Psoas muscle (tissue), 8 donors: ENCODE data around the gene ABCF2. TPM values are rescaled to one million over a fixed set of nuclear protein-coding genes. Genes with fewer than 3 reads are reported as not detected.

Experiments
- ATAC-seq, 4 donors: fragments of 200-7000 bp; cut with Tn5 transposase; one replicate each; pipeline ENCODE4 v1.9.1; 2020; ENCODE audit warnings: moderate library complexity in 3 of 4, mild to moderate bottlenecking in 2 of 4
- DNase-seq, 2 donors: peaks; one replicate each; pipeline ENCODE4 v3.0.0-alpha.2; 2020
- H3K27ac ChIP-seq: fragments of 200-600 bp; one replicate; pipeline ENCODE4 v1.8.0; 2022
- H3K27me3 ChIP-seq, 3 donors: fragments of 200-600 bp in 1 of 3; one replicate each; pipeline versions ENCODE4 v1.6.1 to v1.8.0; 2013 to 2022; ENCODE audit warnings: low read length in 2 of 3, mild to moderate bottlenecking in 2 of 3, moderate library complexity in 1 of 3; ENCODE audit not compliant: insufficient read depth in 3 of 3
- H3K36me3 ChIP-seq, 2 donors: fragments of 200-600 bp in 1 of 2; one replicate each; pipeline versions ENCODE4 v1.6.1 to v1.8.0; 2013 to 2022; ENCODE audit warnings: low read depth in 1 of 2, mild to moderate bottlenecking in 1 of 2, moderate library complexity in 1 of 2; ENCODE audit not compliant: insufficient read depth in 1 of 2
- H3K4me1 ChIP-seq: fragments of 200-600 bp; one replicate; pipeline ENCODE4 v1.8.0; 2022
- H3K4me3 ChIP-seq: fragments of 200-600 bp; one replicate; pipeline ENCODE4 v1.8.0; 2022; ENCODE audit warnings: mild to moderate bottlenecking
- H3K9me3 ChIP-seq: fragments of 200-600 bp; one replicate; pipeline ENCODE4 v1.8.0; 2022
- WGBS, 3 donors: extraction: QIAGEN DNeasy Blood & Tissue Kit; methylation state at CpG; one replicate each; pipeline versions ENCODE4 v1.1.6 to v1.1.7; 2013; 5-methylcytosine and 5-hydroxymethylcytosine counted together
- intact Hi-C, 2 donors: fragments of 100-400 bp; cut with DNase I; formaldehyde crosslinking; loops; one replicate each; pipeline versions ENCODE4 v1.11.0 to v1.14.2; 2022
- polyA plus RNA-seq, 3 donors: library from polyadenylated mRNA; stranded (reverse); fragments of 200-250 nt; gene quantifications; one replicate each; pipeline ENCODE4 v1.2.3, GENCODE V29; 2013
- total RNA-seq, 4 donors: library from RNA; stranded (reverse); fragmentation: NEBNext Ultra II Directional in 2 of 4; extraction: Animal tissue kit (Norgen Biotek cat#: 25700) in 2 of 4; gene quantifications; one replicate each; pipeline versions ENCODE4 v1.2.1 to v1.2.4, GENCODE V29; 2021 to 2023
- TF ChIP-seq, protein P1 (sequence below): fragments of 200-600 bp; IDR thresholded peaks from one replicate; pipeline ENCODE4 v1.8.0; 2022; ENCODE audit warnings: antibody characterized with exemption
- donor health status: healthy with polysubstance abuse.
- donor health status: DM: no; HTN: no; CAD: no; lungs with moderate emphysema.
- donor health status: Bipolar disorder and iron deficiency.
- donor health status: healthy.
- donor health status: DM: yes; HTN: yes; CAD: no.
- donor health status: DM: no; HTN: no; CAD: no.
- donor health status: DM: no; HTN: no; CAD: no.
- donor health status: DM: yes; HTN: yes; CAD: no.

The ABCF2 gene
- total and polyA plus RNA-seq, 7 donors = 35.7 to 94.0 (median 66.0) TPM

DNA sequence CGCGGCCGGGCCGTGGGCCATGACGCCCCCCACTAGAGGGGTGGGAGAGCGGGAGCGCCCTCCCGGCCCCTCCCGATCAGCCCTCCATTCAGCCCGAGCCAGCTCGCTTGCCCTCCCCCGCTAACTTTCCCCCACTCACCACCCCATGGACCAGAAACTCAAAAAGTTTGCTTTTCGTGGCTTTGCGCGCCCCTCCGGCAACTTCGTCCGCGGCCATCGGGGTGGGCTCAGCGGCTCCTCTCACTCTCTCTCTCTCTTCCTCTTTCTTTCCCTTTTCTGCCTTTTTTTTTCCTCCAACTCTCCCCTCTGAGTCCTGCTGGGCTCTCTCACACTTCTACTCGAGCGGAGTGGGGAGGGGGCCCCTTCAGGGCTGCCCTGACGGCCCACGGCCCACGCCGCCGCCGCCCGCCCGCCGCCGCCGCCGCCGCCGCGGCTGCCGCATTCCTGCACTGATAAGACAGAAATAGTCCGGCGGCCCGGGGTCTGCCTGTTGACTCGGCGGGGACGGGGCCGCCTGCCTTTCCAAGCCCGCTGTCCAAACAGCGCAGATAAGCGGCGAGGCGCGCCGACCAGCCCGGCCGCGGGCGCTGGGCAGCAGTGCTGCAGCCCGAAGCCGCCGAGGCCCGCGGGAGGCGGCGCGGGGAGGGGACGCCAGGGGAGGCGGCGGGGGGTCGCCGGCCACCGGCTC lies 21.5 kb upstream of the ABCF2 start, which contains the start of gene SMARCD3:
SMARCD3 (minus strand) TSS at position 349 of the 688 bp plus-strand sequence; CDS start at position 217, 132 bp downstream.
- peak in 2 of 4 donors; percentile 27 to 30 for ATAC-seq
- intact Hi-C loops = no loop called here

DNA sequence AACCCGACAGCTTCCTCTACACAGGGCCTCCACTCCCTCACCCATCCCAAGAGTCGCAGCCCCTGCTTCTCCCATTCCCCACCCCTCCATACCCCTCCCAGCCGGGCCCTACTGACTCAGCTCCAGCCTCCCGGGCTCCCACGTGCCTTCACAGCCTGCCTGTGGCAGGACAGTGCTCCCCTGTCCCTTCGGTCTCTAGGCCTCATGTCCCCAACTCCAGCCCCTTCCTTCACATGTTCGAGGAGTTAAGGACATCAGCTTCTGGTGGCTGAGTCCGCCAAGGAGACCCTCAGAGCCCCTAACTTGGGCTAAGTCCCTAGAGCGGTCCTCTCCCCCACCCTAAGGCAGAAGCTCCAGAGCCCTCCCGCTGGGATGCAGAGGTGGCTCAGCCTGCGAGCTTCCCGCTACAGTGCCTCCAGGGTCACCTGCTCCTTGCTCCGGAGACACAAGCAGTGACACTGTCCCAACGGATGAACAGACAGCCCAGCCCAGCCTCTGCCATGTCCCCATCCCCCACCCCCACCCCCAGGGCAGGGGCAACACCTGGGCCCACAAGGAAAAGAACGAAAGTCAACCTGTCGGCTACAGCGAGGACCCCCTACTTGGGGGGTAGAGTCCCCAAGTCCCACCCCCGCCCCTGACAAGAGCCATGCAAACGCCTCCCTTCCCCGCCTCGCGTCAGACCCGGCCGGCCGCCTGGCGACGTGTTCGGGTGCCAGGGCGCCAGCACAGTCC lies 20.8 kb upstream of the ABCF2 start:
- H3K27me3 ChIP-seq = no peaks in the 10 kb centered on the region
- intact Hi-C loops = no loop called here
- WGBS, 3 donors = 3 to 6% (median 4%) methylated on average over 19 to 29 of the region's 29 CpGs
- TF ChIP-seq, protein P1, sequence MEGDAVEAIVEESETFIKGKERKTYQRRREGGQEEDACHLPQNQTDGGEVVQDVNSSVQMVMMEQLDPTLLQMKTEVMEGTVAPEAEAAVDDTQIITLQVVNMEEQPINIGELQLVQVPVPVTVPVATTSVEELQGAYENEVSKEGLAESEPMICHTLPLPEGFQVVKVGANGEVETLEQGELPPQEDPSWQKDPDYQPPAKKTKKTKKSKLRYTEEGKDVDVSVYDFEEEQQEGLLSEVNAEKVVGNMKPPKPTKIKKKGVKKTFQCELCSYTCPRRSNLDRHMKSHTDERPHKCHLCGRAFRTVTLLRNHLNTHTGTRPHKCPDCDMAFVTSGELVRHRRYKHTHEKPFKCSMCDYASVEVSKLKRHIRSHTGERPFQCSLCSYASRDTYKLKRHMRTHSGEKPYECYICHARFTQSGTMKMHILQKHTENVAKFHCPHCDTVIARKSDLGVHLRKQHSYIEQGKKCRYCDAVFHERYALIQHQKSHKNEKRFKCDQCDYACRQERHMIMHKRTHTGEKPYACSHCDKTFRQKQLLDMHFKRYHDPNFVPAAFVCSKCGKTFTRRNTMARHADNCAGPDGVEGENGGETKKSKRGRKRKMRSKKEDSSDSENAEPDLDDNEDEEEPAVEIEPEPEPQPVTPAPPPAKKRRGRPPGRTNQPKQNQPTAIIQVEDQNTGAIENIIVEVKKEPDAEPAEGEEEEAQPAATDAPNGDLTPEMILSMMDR = no peak
- DNase-seq = peak in 1 of 2 donors; percentile 70
- H3K4me1 ChIP-seq = peaks cover 57% of the 10 kb centered on the region
- peaks cover 0 to 13% of the 10 kb centered on the region in 2 donors for H3K36me3 ChIP-seq
- ATAC-seq = peak; percentile 39 to 57 (median 47)
- no peaks in the 10 kb centered on the region for H3K9me3 ChIP-seq
- H3K4me3 ChIP-seq = peak overlapping the region; percentile 88
- peak overlapping the region; percentile 100 for H3K27ac ChIP-seq

More for the DNA sequence above, 21.5 kb upstream of the ABCF2 start, which contains the start of gene SMARCD3:
- peaks cover 59% of the 10 kb centered on the region for H3K4me1 ChIP-seq
- H3K9me3 ChIP-seq = no peaks in the 10 kb centered on the region
- H3K36me3 ChIP-seq = peaks cover 0 to 6% of the 10 kb centered on the region in 2 donors
- peak; percentile 69 to 83 for DNase-seq
- TF ChIP-seq, protein P1 = no peak
- peak within 1 kb of the TSS; percentile 100 for H3K27ac ChIP-seq
- H3K4me3 ChIP-seq = peak within 1 kb of the TSS; percentile 88
- WGBS, 3 donors = 0 to 1% (median 0%) methylated on average over 42 to 71 of the region's 71 CpGs
- H3K27me3 ChIP-seq = no peaks in the 10 kb centered on the region

DNA sequence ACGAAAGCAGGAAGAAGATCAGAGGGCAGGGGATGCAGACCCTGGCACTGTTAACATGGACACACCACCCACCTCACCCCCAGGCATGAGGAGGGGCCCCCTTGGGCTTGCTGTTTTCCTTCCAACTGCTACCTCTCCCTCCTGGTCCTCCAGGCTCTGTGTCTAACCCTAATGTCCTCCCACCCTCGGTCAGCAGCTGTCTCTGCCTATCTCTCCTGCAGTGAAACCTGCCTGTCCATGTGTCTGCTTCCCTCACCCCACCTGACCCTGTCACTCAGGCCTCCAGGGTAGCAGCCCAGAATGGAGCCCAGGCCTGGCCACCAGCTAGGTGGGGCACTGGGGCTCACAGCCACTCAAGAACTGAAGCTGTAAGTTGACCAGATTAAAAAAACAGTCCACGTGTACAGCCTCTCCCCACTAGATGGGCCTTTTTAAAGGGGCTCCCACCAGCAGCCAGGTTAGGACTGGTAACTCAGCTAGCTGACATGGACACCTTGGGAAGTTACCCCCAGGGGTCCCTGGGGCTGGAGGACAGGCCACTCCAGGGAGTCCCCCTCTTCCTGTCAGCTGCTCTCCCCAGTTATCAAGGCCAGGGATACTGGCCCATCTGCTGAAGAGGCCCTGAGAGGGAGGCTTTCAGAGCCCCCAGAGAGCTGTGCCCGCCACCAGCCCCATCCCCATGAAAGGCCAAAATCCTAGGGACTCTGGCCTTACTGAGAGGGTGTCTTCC lies 20.0 kb upstream of the ABCF2 start:
- no peaks in the 10 kb centered on the region for H3K27me3 ChIP-seq
- ATAC-seq (peak; percentile 74 to 80 (median 76)), DNase-seq (peak; percentile 86 to 96)
- TF ChIP-seq, protein P1 = no peak
- H3K9me3 ChIP-seq = no peaks in the 10 kb centered on the region
- peak overlapping the region; percentile 88 for H3K4me3 ChIP-seq
- H3K27ac ChIP-seq = peak overlapping the region; percentile 100
- H3K36me3 ChIP-seq = peaks cover 0 to 20% of the 10 kb centered on the region in 2 donors
- intact Hi-C loops = no loop called here
- peaks cover 53% of the 10 kb centered on the region for H3K4me1 ChIP-seq
- 6 to 31% (median 24%) methylated on average over 3 to 4 of the region's 4 CpGs for WGBS, 3 donors

DNA sequence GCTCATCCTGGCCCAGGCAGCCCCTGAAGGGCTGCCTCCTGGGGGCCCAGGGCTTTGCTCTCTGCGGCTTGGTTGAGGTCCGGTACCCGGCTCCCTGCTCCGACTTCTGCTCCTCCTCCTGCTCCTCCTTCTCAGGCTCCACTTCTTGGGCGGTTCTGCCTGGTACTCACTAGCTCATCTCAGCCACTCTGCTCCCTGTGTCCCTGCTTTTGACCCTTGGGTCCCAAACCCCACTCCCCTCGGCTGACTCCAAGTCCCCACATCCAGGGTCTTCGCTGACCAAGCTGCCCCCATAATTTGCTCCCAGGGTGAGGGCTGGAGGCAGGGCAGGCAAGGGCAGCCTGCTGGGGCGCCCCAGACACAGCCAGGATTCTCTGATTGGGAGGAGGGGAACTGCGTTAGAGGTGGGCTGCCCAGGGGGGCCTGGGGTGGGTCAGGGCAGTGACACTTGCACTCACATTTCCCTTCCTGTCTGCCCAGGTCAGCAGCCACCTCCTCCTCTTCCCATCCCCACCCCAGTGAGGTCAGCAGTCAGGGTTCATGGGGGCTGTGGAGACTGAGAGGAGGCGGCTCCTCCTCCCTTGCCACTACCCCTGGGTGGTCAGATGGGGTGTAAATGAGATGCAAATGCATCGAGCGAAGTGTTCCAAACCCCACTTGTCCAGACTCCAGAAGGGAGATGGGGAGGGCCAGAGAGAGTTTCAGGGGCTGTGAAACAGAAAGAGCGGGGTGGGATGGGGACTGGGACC lies 19.3 kb upstream of the ABCF2 start:
- H3K4me3 ChIP-seq = peak overlapping the region; percentile 88

More for the DNA sequence above, 19.3 kb upstream of the ABCF2 start:
- peak overlapping the region; percentile 100 for H3K27ac ChIP-seq
- ATAC-seq = no peak
- peaks cover 51% of the 10 kb centered on the region for H3K4me1 ChIP-seq
- no peaks in the 10 kb centered on the region for H3K9me3 ChIP-seq
- DNase-seq = no peak
- WGBS, 3 donors = 36 to 54% (median 39%) methylated on average over 13 of the region's 13 CpGs
- peaks cover 0 to 28% of the 10 kb centered on the region in 2 donors for H3K36me3 ChIP-seq
- intact Hi-C loops = no loop called here
- H3K27me3 ChIP-seq = no peaks in the 10 kb centered on the region
- TF ChIP-seq, protein P1 = no peak
